Measurements from ENCODE around the gene PPP1R18. TPM values are rescaled to one million over a fixed set of nuclear protein-coding genes. Genes with fewer than 3 reads are reported as not detected.

PPP1R18 gene
- total RNA-seq, 6 experiments from 2014 or later: 135 to 149 (median 141) TPM

DNA sequence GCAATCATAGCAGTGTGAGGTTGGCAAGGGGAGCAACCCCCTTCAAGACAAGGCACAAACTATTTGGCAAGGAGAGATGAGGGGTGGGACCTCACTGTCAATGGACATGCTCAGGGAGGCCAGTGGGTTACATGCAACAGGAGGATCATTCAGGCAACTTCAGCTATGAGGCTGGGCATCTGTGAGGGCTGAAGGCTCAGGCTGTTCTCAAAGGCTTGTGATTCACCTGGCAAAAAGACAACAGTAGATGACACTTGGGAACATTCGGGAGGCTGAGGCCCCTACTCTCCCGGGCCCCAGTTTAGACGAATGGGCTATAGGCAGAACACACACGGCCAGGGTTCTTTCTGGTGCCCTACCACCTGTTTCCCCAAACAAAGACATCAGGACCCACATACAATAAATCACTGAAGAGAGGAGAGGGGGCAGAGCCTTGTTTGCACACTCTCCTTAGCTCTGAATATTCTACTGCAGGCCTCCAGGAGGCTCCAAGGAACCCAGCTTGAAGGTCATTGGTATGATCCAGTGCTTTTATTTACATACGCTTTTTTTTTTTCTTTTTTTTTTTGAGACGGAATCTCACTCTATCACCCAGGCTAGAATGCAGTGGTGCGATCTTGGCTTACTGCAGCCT, 41.6 kb upstream of the PPP1R18 start:
- H3K4me1 Mint-ChIP-seq (ENCODE audit: low read depth): peaks cover 48% of the 10 kb centered on the region
- H3K4me3 Mint-ChIP-seq: no peak overlapping the region
- H3K9me3 Mint-ChIP-seq: no peaks in the 10 kb centered on the region
- peaks cover 23% of the 10 kb centered on the region for H3K27me3 Mint-ChIP-seq (ENCODE audit: insufficient read depth)
- H3K36me3 Mint-ChIP-seq (ENCODE audit: low read depth): peaks cover 31% of the 10 kb centered on the region
- TF ChIP-seq, protein P1, sequence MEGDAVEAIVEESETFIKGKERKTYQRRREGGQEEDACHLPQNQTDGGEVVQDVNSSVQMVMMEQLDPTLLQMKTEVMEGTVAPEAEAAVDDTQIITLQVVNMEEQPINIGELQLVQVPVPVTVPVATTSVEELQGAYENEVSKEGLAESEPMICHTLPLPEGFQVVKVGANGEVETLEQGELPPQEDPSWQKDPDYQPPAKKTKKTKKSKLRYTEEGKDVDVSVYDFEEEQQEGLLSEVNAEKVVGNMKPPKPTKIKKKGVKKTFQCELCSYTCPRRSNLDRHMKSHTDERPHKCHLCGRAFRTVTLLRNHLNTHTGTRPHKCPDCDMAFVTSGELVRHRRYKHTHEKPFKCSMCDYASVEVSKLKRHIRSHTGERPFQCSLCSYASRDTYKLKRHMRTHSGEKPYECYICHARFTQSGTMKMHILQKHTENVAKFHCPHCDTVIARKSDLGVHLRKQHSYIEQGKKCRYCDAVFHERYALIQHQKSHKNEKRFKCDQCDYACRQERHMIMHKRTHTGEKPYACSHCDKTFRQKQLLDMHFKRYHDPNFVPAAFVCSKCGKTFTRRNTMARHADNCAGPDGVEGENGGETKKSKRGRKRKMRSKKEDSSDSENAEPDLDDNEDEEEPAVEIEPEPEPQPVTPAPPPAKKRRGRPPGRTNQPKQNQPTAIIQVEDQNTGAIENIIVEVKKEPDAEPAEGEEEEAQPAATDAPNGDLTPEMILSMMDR (IDR thresholded peaks at IDR 0.05): peak; percentile 55
- peak overlapping the region; percentile 72 for H3K27ac Mint-ChIP-seq
- peak; percentile 54 for DNase-seq

GRCh38 chr6:30726506-30727413, 40.3 kb upstream of the PPP1R18 start:
- DNase-seq: peak; percentile 24
- Mint-ChIP-seq H3K27me3 (ENCODE audit: insufficient read depth) (peaks cover 25% of the 10 kb centered on the region), H3K27ac (peak overlapping the region; percentile 72), H3K4me3 (no peak overlapping the region; the same call in 1 of the 2 replicates), H3K4me1 (ENCODE audit: low read depth) (peaks cover 56% of the 10 kb centered on the region), H3K9me3 (no peaks in the 10 kb centered on the region), H3K36me3 (ENCODE audit: low read depth) (peaks cover 36% of the 10 kb centered on the region)
- TF ChIP-seq, protein P1 (IDR thresholded peaks at IDR 0.05): no peak

DNA sequence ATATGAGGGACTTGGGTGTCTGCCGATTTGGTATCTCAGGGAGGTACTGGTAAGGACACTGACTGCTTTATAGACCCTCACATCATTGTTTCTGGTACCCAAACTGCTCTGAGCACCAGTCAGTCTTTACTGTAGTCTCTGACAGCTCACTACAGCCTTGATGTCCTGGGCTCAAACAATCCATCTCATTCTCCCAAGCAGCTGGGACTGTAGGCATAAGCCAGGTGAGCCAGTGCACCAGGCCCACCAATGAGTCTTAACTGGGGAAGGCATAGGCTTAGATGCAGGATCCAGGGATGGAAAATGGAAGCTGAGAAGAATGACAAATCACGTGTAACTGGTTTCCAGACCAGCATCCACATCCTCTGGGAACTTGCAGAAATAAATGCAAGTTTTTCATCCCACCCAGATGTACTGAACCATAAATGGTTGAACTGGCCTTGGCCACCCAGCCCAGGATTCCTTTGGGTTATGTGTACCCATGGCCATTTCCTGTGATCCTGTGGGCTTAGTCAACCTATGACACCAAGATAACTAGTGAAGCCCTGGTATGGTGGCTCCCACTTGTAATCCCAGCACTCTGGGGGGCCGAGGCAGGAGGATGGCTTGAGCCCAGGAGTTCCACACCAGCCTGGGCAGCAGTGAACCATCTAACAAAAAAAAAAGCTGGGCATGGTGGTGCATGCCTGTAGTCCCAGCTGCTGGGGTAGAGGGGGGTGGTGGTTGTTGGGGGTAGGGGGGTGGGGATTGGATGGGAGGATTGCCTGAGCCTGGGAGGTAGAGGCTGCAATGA, 39.5 kb upstream of the PPP1R18 start:
- H3K36me3 Mint-ChIP-seq (ENCODE audit: low read depth): peaks cover 45% of the 10 kb centered on the region
- H3K27me3 Mint-ChIP-seq (ENCODE audit: insufficient read depth): peaks cover 25% of the 10 kb centered on the region
- peak overlapping the region; percentile 72 for H3K27ac Mint-ChIP-seq
- DNase-seq: peak; percentile 68
- peaks cover 56% of the 10 kb centered on the region for H3K4me1 Mint-ChIP-seq (ENCODE audit: low read depth)
- TF ChIP-seq, protein P1 (IDR thresholded peaks at IDR 0.05): no peak
- H3K4me3 Mint-ChIP-seq: peak overlapping the region; percentile 26; the same call in 1 of the 2 replicates
- H3K9me3 Mint-ChIP-seq: no peaks in the 10 kb centered on the region

DNA sequence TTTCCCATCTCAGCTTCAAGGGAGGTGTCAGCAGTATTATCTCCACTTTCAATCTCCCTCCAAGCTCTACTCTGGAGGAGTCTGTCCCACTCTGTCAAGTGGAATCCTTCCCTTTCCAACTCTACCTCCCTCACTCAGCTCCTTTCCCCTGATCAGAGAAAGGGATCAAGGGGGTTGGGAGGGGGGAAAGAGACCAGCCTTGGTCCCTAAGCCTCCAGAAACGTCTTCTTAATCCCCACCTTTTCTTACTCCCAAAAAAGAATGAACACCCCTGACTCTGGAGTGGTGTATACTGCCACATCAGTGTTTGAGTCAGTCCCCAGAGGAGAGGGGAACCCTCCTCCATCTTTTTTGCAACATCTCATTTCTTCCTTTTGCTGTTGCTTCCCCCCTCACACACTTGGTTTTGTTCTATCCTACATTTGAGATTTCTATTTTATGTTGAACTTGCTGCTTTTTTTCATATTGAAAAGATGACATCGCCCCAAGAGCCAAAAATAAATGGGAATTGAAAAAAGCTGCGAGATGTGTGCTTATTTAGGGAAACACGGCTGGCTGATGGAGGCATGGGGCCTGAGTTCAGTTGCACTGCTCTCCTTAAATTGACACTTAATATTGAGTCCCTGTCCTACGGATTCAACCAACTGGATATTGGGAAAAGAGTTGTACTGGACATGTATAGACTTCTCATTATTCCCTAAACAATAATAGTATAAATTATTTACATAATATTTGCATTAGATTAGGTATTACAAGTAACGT, 38.6 kb upstream of the PPP1R18 start:
- Mint-ChIP-seq H3K27me3 (ENCODE audit: insufficient read depth) (peaks cover 25% of the 10 kb centered on the region), H3K4me3 (peak overlapping the region; percentile 89), H3K27ac (peak overlapping the region; percentile 91), H3K4me1 (ENCODE audit: low read depth) (peaks cover 56% of the 10 kb centered on the region), H3K9me3 (no peaks in the 10 kb centered on the region), H3K36me3 (ENCODE audit: low read depth) (peaks cover 53% of the 10 kb centered on the region)
- TF ChIP-seq, protein P1 (IDR thresholded peaks at IDR 0.05): no peak
- DNase-seq: no peak

Data from HFFc6 (cell line).